ENCODE data around the gene DDX60. TPM values are rescaled to one million over a fixed set of nuclear protein-coding genes. Genes with fewer than 3 reads are reported as not detected.

DDX60 gene
- total RNA-seq, 1 experiment from 2014 or later = 12.2 TPM

DNA sequence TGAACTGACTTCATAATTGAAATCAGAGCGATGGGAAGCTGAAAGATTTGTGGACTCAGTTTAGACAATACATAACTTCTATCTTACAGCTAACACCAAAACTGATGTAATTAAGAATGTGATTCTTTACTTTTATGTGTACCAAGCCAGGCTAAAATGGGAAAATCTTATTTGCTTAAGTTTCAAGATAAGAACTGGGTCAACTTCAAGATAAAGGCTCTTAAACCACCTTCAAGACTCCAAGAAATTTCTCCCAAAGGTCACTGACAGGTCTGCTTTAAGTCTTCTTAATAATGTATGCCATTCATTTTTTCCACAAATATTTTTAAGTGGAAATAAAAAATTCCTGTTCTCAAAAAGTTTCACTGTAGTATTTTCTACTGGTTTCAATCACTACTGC lies 55.5 kb downstream of the DDX60 start:
- TF ChIP-seq, protein P1, sequence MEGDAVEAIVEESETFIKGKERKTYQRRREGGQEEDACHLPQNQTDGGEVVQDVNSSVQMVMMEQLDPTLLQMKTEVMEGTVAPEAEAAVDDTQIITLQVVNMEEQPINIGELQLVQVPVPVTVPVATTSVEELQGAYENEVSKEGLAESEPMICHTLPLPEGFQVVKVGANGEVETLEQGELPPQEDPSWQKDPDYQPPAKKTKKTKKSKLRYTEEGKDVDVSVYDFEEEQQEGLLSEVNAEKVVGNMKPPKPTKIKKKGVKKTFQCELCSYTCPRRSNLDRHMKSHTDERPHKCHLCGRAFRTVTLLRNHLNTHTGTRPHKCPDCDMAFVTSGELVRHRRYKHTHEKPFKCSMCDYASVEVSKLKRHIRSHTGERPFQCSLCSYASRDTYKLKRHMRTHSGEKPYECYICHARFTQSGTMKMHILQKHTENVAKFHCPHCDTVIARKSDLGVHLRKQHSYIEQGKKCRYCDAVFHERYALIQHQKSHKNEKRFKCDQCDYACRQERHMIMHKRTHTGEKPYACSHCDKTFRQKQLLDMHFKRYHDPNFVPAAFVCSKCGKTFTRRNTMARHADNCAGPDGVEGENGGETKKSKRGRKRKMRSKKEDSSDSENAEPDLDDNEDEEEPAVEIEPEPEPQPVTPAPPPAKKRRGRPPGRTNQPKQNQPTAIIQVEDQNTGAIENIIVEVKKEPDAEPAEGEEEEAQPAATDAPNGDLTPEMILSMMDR (conservative IDR thresholded peaks at IDR 0.05) = no peak
- POLR2A ChIA-PET (ENCODE audit: unreplicated experiment) = no interaction called here
- no peak overlapping the region for H2AFZ ChIP-seq
- no peaks in the 10 kb centered on the region for H3F3A ChIP-seq (ENCODE audit: insufficient read depth, low read depth)
- no peaks in the 10 kb centered on the region for H3K9me3 ChIP-seq (ENCODE audit: insufficient read depth, low read depth)
- H3K36me3 ChIP-seq (ENCODE audit: low read depth) = no peaks in the 10 kb centered on the region
- H3K4me1 ChIP-seq (replicated peaks; ENCODE audit: insufficient read depth) = no peaks in the 10 kb centered on the region
- H3K9me2 ChIP-seq (ENCODE audit: insufficient read depth) = no peaks in the 10 kb centered on the region
- no TSS peak for BruUV-seq (replicated peaks)
- no peak for DNase-seq
- H3K27ac ChIP-seq = no peak overlapping the region
- no peak overlapping the region for H3K4me2 ChIP-seq
- no peak overlapping the region for H3K4me3 ChIP-seq
- H3K79me2 ChIP-seq (ENCODE audit: low read depth) = no peaks in the 10 kb centered on the region
- H3K27me3 ChIP-seq (ENCODE audit: insufficient read depth, low read depth) = no peaks in the 10 kb centered on the region
- no peaks in the 10 kb centered on the region for H4K20me1 ChIP-seq (ENCODE audit: insufficient read depth)
- intact Hi-C loops (cut with micrococcal nuclease; ENCODE audit: unreplicated experiment) = no loop called here
- CTCF ChIA-PET = no interaction called here

DNA sequence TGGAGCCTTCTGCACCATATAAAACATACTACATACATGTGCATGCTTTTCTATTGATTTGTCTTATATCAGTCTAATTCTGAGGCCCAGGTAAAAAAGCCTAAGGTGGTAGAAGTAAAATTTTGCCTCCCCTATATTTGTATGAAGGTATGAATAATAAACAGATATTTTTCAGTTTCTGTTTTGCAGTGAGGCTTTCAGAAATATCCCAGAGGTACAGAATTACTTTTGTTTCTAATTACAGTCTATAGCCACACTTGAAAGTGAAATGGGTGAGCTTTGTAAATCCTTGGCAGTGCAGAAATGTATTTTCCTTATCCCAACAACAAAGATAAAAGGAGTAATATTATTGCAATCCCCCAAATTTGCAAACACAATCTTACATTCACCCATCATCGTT lies 59.5 kb downstream of the DDX60 start:
- Histone ChIP-seq H3K4me3 (no peak overlapping the region), H3K9me2 (ENCODE audit: insufficient read depth) (no peaks in the 10 kb centered on the region), H3K4me2 (no peak overlapping the region), H3K27ac (no peak overlapping the region), H3F3A (ENCODE audit: insufficient read depth, low read depth) (no peaks in the 10 kb centered on the region), H3K79me2 (ENCODE audit: low read depth) (no peaks in the 10 kb centered on the region), H4K20me1 (ENCODE audit: insufficient read depth) (no peaks in the 10 kb centered on the region), H3K27me3 (ENCODE audit: insufficient read depth, low read depth) (no peaks in the 10 kb centered on the region), H3K4me1 (replicated peaks; ENCODE audit: insufficient read depth) (no peaks in the 10 kb centered on the region), H3K9me3 (ENCODE audit: insufficient read depth, low read depth) (no peaks in the 10 kb centered on the region), H3K36me3 (ENCODE audit: low read depth) (no peaks in the 10 kb centered on the region), H2AFZ (no peak overlapping the region)
- no TSS peak for BruUV-seq (replicated peaks)
- DNase-seq = no peak
- POLR2A ChIA-PET (ENCODE audit: unreplicated experiment) = no interaction called here
- CTCF ChIA-PET = no interaction called here
- TF ChIP-seq, protein P1 (conservative IDR thresholded peaks at IDR 0.05) = no peak
- TF ChIP-seq EZH2 (IDR thresholded peaks at IDR 0.05; ENCODE audit: low read depth) = no peak
- intact Hi-C loops (cut with micrococcal nuclease; ENCODE audit: unreplicated experiment) = no loop called here

DNA sequence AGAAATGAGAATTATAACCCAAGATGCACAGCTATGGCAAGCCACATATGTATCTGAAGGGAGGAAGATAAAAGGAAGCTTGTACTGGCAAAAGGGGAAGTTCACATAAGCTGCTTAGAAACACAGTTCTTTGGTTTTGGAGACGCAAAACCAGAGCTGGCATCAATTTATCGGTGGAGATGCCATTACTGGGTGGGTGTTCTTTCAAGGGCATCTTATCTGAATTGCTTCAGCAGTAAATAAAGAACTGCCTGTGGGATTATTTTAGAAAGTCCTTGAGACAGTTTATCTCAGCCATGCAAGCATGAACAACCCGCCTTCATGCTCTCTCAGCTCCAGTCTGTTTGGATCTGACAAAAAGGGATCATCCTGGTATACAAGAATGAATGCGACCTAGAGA lies 60.8 kb downstream of the DDX60 start:
- H2AFZ ChIP-seq = no peak overlapping the region
- CTCF ChIA-PET = no interaction called here
- H4K20me1 ChIP-seq (ENCODE audit: insufficient read depth) = no peaks in the 10 kb centered on the region
- H3F3A ChIP-seq (ENCODE audit: insufficient read depth, low read depth) = no peaks in the 10 kb centered on the region
- intact Hi-C loops (cut with micrococcal nuclease; ENCODE audit: unreplicated experiment) = no loop called here
- H3K9me3 ChIP-seq (ENCODE audit: insufficient read depth, low read depth) = no peaks in the 10 kb centered on the region
- H3K4me2 ChIP-seq = no peak overlapping the region
- no peaks in the 10 kb centered on the region for H3K4me1 ChIP-seq (replicated peaks; ENCODE audit: insufficient read depth)
- BruUV-seq (replicated peaks) = no TSS peak
- H3K27ac ChIP-seq = no peak overlapping the region
- no peak overlapping the region for H3K4me3 ChIP-seq
- TF ChIP-seq, protein P1 (conservative IDR thresholded peaks at IDR 0.05) = no peak
- no peak for TF ChIP-seq EZH2 (IDR thresholded peaks at IDR 0.05; ENCODE audit: low read depth)
- no peaks in the 10 kb centered on the region for H3K79me2 ChIP-seq (ENCODE audit: low read depth)
- POLR2A ChIA-PET (ENCODE audit: unreplicated experiment) = no interaction called here
- H3K9me2 ChIP-seq (ENCODE audit: insufficient read depth) = no peaks in the 10 kb centered on the region
- DNase-seq = no peak
- no peaks in the 10 kb centered on the region for H3K27me3 ChIP-seq (ENCODE audit: insufficient read depth, low read depth)
- no peaks in the 10 kb centered on the region for H3K36me3 ChIP-seq (ENCODE audit: low read depth)

All from PC-9 (cell line).